Stimulated activated memory B cell treated with anti-CD40 and anti-IgM and Interleukin-4, amounts not matched to agents 10 μg/mL and 1 μg/mL and 100 μg/mL, for 72 hours (primary cell): Measurements from ENCODE around the gene SMIM8.
"Not testable (repeated sequence)": the region's sequence is repeated elsewhere in the genome, so short reads cannot be mapped to it uniquely, and the experiment has no call there.

Source experiments
- ATAC-seq: fragments of 150-1000 bp; cut with Tn5 transposase; 2 replicates; pipeline ENCODE4 v1.10.0; 2021
- H3K27ac Mint-ChIP-seq: one replicate; pipeline ENCODE4 v1.8.0; 2022; ENCODE audit warnings: mild to moderate bottlenecking, mixed read lengths
- H3K27me3 Mint-ChIP-seq: one replicate; pipeline ENCODE4 v1.8.0; 2022; ENCODE audit warnings: mixed read lengths
- H3K36me3 Mint-ChIP-seq: one replicate; pipeline ENCODE4 v1.8.0; 2022; ENCODE audit warnings: mixed read lengths
- H3K4me1 Mint-ChIP-seq: one replicate; pipeline ENCODE4 v1.8.0; 2022; ENCODE audit warnings: mixed read lengths
- H3K4me3 Mint-ChIP-seq: one replicate; pipeline ENCODE4 v1.8.0; 2022; ENCODE audit warnings: mild to moderate bottlenecking, moderate library complexity, mixed read lengths
- H3K9me3 Mint-ChIP-seq: one replicate; pipeline ENCODE4 v1.8.0; 2022; ENCODE audit warnings: mixed read lengths

SMIM8 gene

GRCh38 chr6:87315071-87315470 is 7.3 kb upstream of the SMIM8 start:
- no peaks in the 10 kb centered on the region for H3K4me1 Mint-ChIP-seq
- H3K36me3 Mint-ChIP-seq: no peaks in the 10 kb centered on the region
- H3K9me3 Mint-ChIP-seq: no peaks in the 10 kb centered on the region
- ATAC-seq: no peak
- no peak overlapping the region for H3K4me3 Mint-ChIP-seq
- H3K27me3 Mint-ChIP-seq: peaks cover 11% of the 10 kb centered on the region
- H3K27ac Mint-ChIP-seq: no peak overlapping the region

GRCh38 chr6:87319271-87319987 is 3.0 kb upstream of the SMIM8 start:
- ATAC-seq: no peak
- peaks cover 10% of the 10 kb centered on the region for H3K4me1 Mint-ChIP-seq
- H3K36me3 Mint-ChIP-seq: no peaks in the 10 kb centered on the region
- H3K27ac Mint-ChIP-seq: no peak overlapping the region
- no peak overlapping the region for H3K4me3 Mint-ChIP-seq
- no peaks in the 10 kb centered on the region for H3K9me3 Mint-ChIP-seq
- peaks cover 11% of the 10 kb centered on the region for H3K27me3 Mint-ChIP-seq

DNA sequence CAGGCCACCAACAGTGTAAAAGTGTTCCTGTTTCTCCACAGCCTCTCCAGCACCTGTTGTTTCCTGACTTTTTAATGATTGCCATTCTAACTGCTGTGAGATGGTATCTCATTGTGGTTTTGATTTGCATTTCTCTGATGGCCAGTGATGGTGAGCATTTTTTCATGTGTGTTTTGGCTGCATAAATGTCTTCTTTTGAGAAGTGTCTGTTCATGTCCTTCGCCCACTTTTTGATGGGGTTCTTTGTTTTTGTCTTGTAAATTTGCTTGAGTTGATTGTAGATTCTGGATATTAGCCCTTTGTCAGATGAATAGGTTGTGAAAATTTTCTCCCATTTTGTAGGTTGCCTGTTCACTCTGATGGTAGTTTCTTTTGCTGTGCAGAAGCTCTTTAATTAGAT is 1.5 kb downstream of the SMIM8 start:
- Mint-ChIP-seq H3K4me1 (peaks cover 18% of the 10 kb centered on the region), H3K36me3 (peaks cover 17% of the 10 kb centered on the region)
- not testable (repeated sequence) for H3K9me3 Mint-ChIP-seq, H3K27ac Mint-ChIP-seq, H3K4me3 Mint-ChIP-seq, H3K27me3 Mint-ChIP-seq, ATAC-seq

GRCh38 chr6:87330961-87331360 is 8.6 kb downstream of the SMIM8 start:
- ATAC-seq: no peak
- H3K36me3 Mint-ChIP-seq: peaks cover 36% of the 10 kb centered on the region
- no peak overlapping the region for H3K27ac Mint-ChIP-seq
- H3K4me3 Mint-ChIP-seq: no peak overlapping the region
- no peaks in the 10 kb centered on the region for H3K27me3 Mint-ChIP-seq
- peaks cover 3% of the 10 kb centered on the region for H3K9me3 Mint-ChIP-seq
- peaks cover 36% of the 10 kb centered on the region for H3K4me1 Mint-ChIP-seq

GRCh38 chr6:87333033-87333432 is 10.6 kb downstream of the SMIM8 start:
- Mint-ChIP-seq H3K9me3 (peaks cover 3% of the 10 kb centered on the region), H3K4me1 (peaks cover 33% of the 10 kb centered on the region), H3K36me3 (peaks cover 34% of the 10 kb centered on the region), H3K27ac (no peak overlapping the region), H3K4me3 (no peak overlapping the region), H3K27me3 (no peaks in the 10 kb centered on the region)
- no peak for ATAC-seq

DNA sequence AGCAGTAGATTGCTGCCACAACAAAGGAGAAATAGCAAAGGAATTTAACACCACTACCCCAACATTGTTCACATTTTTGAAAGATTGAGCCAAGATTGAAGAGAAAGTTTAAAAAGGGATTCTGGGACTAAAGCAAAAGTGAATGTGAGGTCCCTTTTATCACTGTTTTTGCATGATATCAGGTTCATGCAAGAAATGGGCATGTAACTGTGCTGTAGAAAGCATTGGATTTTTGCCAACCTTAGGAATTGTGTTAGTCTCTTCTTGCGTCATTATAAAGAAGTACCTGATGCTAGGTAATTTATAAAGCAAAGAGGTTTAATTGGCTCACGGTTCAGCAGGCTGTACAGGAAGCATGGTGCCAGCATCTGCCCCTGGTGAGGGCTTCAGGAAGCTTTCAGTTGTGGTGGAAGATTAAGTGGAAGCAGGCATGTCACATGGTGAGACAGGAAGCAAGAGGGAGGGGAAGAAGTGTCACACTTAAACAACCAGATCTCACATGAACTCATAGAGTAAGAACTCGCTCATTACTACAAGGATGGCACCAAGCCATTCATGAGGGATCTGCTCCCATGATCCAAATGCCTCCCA is 11.3 kb downstream of the SMIM8 start:
- peaks cover 30% of the 10 kb centered on the region for H3K36me3 Mint-ChIP-seq
- no peaks in the 10 kb centered on the region for H3K27me3 Mint-ChIP-seq
- H3K9me3 Mint-ChIP-seq: peaks cover 3% of the 10 kb centered on the region
- ATAC-seq: no peak
- H3K4me3 Mint-ChIP-seq: no peak overlapping the region
- peaks cover 33% of the 10 kb centered on the region for H3K4me1 Mint-ChIP-seq
- no peak overlapping the region for H3K27ac Mint-ChIP-seq

GRCh38 chr6:87334683-87335082 is 12.3 kb downstream of the SMIM8 start:
- Mint-ChIP-seq H3K27ac (no peak overlapping the region), H3K27me3 (no peaks in the 10 kb centered on the region), H3K4me3 (no peak overlapping the region), H3K36me3 (peaks cover 25% of the 10 kb centered on the region), H3K4me1 (peaks cover 26% of the 10 kb centered on the region), H3K9me3 (no peaks in the 10 kb centered on the region)
- ATAC-seq: no peak

- peaks cover 16% of the 10 kb centered on the region for H3K4me1 Mint-ChIP-seq
- H3K27me3 Mint-ChIP-seq: no peaks in the 10 kb centered on the region
- peaks cover 31% of the 10 kb centered on the region for H3K36me3 Mint-ChIP-seq
- H3K27ac Mint-ChIP-seq: no peak overlapping the region
- no peak for ATAC-seq
- no peak overlapping the region for H3K4me3 Mint-ChIP-seq
- no peaks in the 10 kb centered on the region for H3K9me3 Mint-ChIP-seq
Measured at GRCh38 chr6:87336367-87336766, 14.0 kb downstream of the SMIM8 start.

GRCh38 chr6:87340230-87340629 is 17.8 kb downstream of the SMIM8 start:
- ATAC-seq: no peak
- no peak overlapping the region for H3K4me3 Mint-ChIP-seq
- no peak overlapping the region for H3K27ac Mint-ChIP-seq
- H3K36me3 Mint-ChIP-seq: peaks cover 25% of the 10 kb centered on the region
- H3K4me1 Mint-ChIP-seq: no peaks in the 10 kb centered on the region
- no peaks in the 10 kb centered on the region for H3K27me3 Mint-ChIP-seq
- H3K9me3 Mint-ChIP-seq: no peaks in the 10 kb centered on the region

DNA sequence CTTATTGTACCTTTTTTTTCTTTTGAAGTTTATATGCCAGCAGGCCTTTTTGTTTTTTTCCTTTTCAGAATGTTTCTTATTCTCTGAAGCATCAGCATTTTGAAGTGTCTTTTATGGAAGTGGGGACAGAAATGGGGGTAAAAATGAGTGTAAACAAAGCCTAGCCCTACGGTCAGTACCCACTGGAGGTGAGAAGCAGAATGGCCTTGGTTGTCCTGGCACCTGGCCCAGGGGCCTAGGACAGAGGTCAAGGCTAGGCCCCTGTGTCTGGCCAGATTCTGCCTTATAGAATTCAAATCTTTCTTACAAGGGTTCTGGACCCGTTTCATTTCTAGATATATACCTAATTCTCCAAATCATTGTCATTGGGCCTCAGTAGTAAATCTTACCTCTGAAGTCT is 18.8 kb downstream of the SMIM8 start:
- H3K4me1 Mint-ChIP-seq: no peaks in the 10 kb centered on the region
- ATAC-seq: no peak
- no peak overlapping the region for H3K27ac Mint-ChIP-seq
- no peak overlapping the region for H3K4me3 Mint-ChIP-seq
- H3K9me3 Mint-ChIP-seq: no peaks in the 10 kb centered on the region
- H3K36me3 Mint-ChIP-seq: peaks cover 23% of the 10 kb centered on the region
- no peaks in the 10 kb centered on the region for H3K27me3 Mint-ChIP-seq

- no peak for ATAC-seq
- H3K9me3 Mint-ChIP-seq: no peaks in the 10 kb centered on the region
- H3K27ac Mint-ChIP-seq: no peak overlapping the region
- H3K4me1 Mint-ChIP-seq: no peaks in the 10 kb centered on the region
- peaks cover 21% of the 10 kb centered on the region for H3K36me3 Mint-ChIP-seq
- H3K4me3 Mint-ChIP-seq: no peak overlapping the region
- no peaks in the 10 kb centered on the region for H3K27me3 Mint-ChIP-seq
Measured at GRCh38 chr6:87341899-87342298, 19.5 kb downstream of the SMIM8 start.

DNA sequence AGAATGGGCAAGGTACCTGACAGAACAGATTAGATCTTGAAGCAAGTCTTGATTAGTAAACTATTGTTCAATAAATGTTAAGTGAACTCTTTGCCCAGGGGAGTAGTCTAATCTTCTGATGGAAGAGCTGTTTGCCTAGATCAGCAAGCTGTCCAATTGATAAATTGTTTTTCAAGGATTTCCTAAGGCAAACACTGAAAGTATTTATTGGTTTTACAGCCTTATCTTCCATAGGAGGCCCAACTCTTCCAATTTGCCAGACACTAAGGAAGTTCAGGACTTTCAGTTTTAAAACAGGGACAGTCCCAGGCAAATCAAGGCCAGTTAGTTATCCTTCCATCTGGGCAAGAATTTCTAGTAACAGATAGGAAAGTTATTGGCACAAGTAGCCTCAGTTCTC is 20.4 kb downstream of the SMIM8 start:
- no peaks in the 10 kb centered on the region for H3K9me3 Mint-ChIP-seq
- H3K27me3 Mint-ChIP-seq: no peaks in the 10 kb centered on the region
- H3K4me1 Mint-ChIP-seq: no peaks in the 10 kb centered on the region
- no peak for ATAC-seq
- no peak overlapping the region for H3K27ac Mint-ChIP-seq
- no peak overlapping the region for H3K4me3 Mint-ChIP-seq
- H3K36me3 Mint-ChIP-seq: peaks cover 28% of the 10 kb centered on the region

- ATAC-seq: no peak
- H3K4me3 Mint-ChIP-seq: no peak within 1 kb of the TSS
- H3K4me1 Mint-ChIP-seq: no peaks in the 10 kb centered on the region
- peaks cover 25% of the 10 kb centered on the region for H3K36me3 Mint-ChIP-seq
- no peaks in the 10 kb centered on the region for H3K9me3 Mint-ChIP-seq
- H3K27me3 Mint-ChIP-seq: no peaks in the 10 kb centered on the region
- no peak within 1 kb of the TSS for H3K27ac Mint-ChIP-seq
Measured at GRCh38 chr6:87344731-87345130, 22.3 kb downstream of the SMIM8 start, which contains the start of gene C6orf163. Gene C6orf163, plus strand, starts transcription at chr6:87344813. Its CDS starts 287 bp downstream, at chr6:87345100.

- Mint-ChIP-seq H3K4me1 (no peaks in the 10 kb centered on the region), H3K4me3 (no peak overlapping the region), H3K27ac (no peak overlapping the region), H3K9me3 (no peaks in the 10 kb centered on the region), H3K27me3 (no peaks in the 10 kb centered on the region), H3K36me3 (peaks cover 19% of the 10 kb centered on the region)
- ATAC-seq: no peak
Measured at GRCh38 chr6:87346700-87347099, 24.3 kb downstream of the SMIM8 start.

GRCh38 chr6:87349896-87350295 is 27.5 kb downstream of the SMIM8 start:
- Mint-ChIP-seq H3K27me3 (no peaks in the 10 kb centered on the region), H3K4me1 (no peaks in the 10 kb centered on the region), H3K27ac (no peak overlapping the region), H3K36me3 (peaks cover 12% of the 10 kb centered on the region), H3K4me3 (no peak overlapping the region), H3K9me3 (no peaks in the 10 kb centered on the region)
- no peak for ATAC-seq

DNA sequence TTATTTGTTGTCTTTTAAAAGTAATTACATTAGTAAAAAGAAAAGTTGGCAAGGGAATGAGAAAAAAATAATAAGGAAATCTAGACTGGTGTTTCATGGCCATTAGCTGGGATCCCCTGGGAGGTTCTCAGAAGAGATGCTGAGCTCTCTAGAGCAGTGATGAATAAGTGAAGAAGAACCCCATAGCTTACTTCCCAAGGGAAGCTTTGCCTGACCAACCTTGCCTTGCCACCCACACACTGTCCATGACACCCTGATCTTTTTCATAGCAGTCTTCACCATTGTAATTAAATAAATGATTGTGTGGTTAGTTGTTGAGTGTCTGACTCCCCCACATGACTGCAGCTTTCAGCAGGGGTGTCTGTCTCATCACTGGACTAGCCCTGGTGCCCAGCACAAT is 28.1 kb downstream of the SMIM8 start:
- H3K27me3 Mint-ChIP-seq: no peaks in the 10 kb centered on the region
- peaks cover 9% of the 10 kb centered on the region for H3K36me3 Mint-ChIP-seq
- no peak overlapping the region for H3K27ac Mint-ChIP-seq
- no peaks in the 10 kb centered on the region for H3K4me1 Mint-ChIP-seq
- ATAC-seq: no peak
- H3K9me3 Mint-ChIP-seq: no peaks in the 10 kb centered on the region
- H3K4me3 Mint-ChIP-seq: no peak overlapping the region
